ENCODE results near the gene GFY. TPM values are rescaled to one million over a fixed set of nuclear protein-coding genes. Genes with fewer than 3 reads are reported as not detected.

Gene GFY
- total and polyA plus RNA-seq, 10 of the 15 experiments (the other 5 are each of a cell fraction or from before 2014, with no cell fraction given), result 0.05 TPM; not detected in 9

- TF ChIP-seq SREBF2 (IDR thresholded peaks at IDR 0.05; ENCODE audit: low read length), result no peak
- peak; percentile 83 for TF ChIP-seq RUNX3 (IDR thresholded peaks at IDR 0.05; ENCODE audit: low read length)
- TF ChIP-seq, protein P1, sequence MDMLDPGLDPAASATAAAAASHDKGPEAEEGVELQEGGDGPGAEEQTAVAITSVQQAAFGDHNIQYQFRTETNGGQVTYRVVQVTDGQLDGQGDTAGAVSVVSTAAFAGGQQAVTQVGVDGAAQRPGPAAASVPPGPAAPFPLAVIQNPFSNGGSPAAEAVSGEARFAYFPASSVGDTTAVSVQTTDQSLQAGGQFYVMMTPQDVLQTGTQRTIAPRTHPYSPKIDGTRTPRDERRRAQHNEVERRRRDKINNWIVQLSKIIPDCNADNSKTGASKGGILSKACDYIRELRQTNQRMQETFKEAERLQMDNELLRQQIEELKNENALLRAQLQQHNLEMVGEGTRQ (IDR thresholded peaks at IDR 0.05; ENCODE audit: borderline replicate concordance, low read depth, low read length), result no peak
- peak; percentile 98 for TF ChIP-seq SIX5 (IDR thresholded peaks at IDR 0.05; ENCODE audit: low read depth, low read length, severe bottlenecking)
- no peak for TF ChIP-seq REST (IDR thresholded peaks at IDR 0.05; ENCODE audit: low read depth, low read length)
- TF ChIP-seq, protein P2, sequence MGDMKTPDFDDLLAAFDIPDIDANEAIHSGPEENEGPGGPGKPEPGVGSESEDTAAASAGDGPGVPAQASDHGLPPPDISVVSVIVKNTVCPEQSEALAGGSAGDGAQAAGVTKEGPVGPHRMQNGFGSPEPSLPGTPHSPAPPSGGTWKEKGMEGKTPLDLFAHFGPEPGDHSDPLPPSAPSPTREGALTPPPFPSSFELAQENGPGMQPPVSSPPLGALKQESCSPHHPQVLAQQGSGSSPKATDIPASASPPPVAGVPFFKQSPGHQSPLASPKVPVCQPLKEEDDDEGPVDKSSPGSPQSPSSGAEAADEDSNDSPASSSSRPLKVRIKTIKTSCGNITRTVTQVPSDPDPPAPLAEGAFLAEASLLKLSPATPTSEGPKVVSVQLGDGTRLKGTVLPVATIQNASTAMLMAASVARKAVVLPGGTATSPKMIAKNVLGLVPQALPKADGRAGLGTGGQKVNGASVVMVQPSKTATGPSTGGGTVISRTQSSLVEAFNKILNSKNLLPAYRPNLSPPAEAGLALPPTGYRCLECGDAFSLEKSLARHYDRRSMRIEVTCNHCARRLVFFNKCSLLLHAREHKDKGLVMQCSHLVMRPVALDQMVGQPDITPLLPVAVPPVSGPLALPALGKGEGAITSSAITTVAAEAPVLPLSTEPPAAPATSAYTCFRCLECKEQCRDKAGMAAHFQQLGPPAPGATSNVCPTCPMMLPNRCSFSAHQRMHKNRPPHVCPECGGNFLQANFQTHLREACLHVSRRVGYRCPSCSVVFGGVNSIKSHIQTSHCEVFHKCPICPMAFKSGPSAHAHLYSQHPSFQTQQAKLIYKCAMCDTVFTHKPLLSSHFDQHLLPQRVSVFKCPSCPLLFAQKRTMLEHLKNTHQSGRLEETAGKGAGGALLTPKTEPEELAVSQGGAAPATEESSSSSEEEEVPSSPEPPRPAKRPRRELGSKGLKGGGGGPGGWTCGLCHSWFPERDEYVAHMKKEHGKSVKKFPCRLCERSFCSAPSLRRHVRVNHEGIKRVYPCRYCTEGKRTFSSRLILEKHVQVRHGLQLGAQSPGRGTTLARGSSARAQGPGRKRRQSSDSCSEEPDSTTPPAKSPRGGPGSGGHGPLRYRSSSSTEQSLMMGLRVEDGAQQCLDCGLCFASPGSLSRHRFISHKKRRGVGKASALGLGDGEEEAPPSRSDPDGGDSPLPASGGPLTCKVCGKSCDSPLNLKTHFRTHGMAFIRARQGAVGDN (IDR thresholded peaks at IDR 0.05), result no peak
- TF ChIP-seq MTA3 (IDR thresholded peaks at IDR 0.05; ENCODE audit: borderline replicate concordance, low read length), result no peak
- no peak for TF ChIP-seq ZNF622 (IDR thresholded peaks at IDR 0.05)
- TF ChIP-seq, protein P3, sequence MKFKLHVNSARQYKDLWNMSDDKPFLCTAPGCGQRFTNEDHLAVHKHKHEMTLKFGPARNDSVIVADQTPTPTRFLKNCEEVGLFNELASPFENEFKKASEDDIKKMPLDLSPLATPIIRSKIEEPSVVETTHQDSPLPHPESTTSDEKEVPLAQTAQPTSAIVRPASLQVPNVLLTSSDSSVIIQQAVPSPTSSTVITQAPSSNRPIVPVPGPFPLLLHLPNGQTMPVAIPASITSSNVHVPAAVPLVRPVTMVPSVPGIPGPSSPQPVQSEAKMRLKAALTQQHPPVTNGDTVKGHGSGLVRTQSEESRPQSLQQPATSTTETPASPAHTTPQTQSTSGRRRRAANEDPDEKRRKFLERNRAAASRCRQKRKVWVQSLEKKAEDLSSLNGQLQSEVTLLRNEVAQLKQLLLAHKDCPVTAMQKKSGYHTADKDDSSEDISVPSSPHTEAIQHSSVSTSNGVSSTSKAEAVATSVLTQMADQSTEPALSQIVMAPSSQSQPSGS (IDR thresholded peaks at IDR 0.05; ENCODE audit: low read length), result no peak
- TF ChIP-seq, protein P4, sequence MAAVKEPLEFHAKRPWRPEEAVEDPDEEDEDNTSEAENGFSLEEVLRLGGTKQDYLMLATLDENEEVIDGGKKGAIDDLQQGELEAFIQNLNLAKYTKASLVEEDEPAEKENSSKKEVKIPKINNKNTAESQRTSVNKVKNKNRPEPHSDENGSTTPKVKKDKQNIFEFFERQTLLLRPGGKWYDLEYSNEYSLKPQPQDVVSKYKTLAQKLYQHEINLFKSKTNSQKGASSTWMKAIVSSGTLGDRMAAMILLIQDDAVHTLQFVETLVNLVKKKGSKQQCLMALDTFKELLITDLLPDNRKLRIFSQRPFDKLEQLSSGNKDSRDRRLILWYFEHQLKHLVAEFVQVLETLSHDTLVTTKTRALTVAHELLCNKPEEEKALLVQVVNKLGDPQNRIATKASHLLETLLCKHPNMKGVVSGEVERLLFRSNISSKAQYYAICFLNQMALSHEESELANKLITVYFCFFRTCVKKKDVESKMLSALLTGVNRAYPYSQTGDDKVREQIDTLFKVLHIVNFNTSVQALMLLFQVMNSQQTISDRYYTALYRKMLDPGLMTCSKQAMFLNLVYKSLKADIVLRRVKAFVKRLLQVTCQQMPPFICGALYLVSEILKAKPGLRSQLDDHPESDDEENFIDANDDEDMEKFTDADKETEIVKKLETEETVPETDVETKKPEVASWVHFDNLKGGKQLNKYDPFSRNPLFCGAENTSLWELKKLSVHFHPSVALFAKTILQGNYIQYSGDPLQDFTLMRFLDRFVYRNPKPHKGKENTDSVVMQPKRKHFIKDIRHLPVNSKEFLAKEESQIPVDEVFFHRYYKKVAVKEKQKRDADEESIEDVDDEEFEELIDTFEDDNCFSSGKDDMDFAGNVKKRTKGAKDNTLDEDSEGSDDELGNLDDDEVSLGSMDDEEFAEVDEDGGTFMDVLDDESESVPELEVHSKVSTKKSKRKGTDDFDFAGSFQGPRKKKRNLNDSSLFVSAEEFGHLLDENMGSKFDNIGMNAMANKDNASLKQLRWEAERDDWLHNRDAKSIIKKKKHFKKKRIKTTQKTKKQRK (IDR thresholded peaks at IDR 0.05; ENCODE audit: low read depth, low read length), result no peak
These were observed 18.3 kb downstream of the GFY start (continued) for GRCh38 chr19:49443366-49444099.

Data from GM12878 (cell line).